NCI-H510A treated with DMSO at 0.1 percent for 48 hours (cell line): ENCODE results near the gene CCNL1.
"Not testable (repeated sequence)": the region's sequence is repeated elsewhere in the genome, so short reads cannot be mapped to it uniquely, and the experiment has no call there.

Experiments
- DNase-seq: peaks from one replicate; lab custom pipeline; 2025; lab: John Stamatoyannopoulos, UW

Gene CCNL1

GRCh38 chr3:157159762-157160657 lies at the start of gene CCNL1:
CCNL1 (minus strand) TSS chr3:157160147; CDS start chr3:157160094, 53 bp downstream.
- DNase-seq = peak; percentile 89

- DNase-seq = no peak
These were observed 44.9 kb upstream of the CCNL1 start for GRCh38 chr3:157204880-157205279.

GRCh38 chr3:157204431-157204830 lies 44.5 kb upstream of the CCNL1 start:
- peak; percentile 25 for DNase-seq

GRCh38 chr3:157201648-157202278 lies 41.8 kb upstream of the CCNL1 start:
- peak; percentile 52 for DNase-seq

GRCh38 chr3:157199841-157200240 lies 39.9 kb upstream of the CCNL1 start:
- no peak for DNase-seq

- no peak for DNase-seq
These were observed 36.0 kb upstream of the CCNL1 start for GRCh38 chr3:157195965-157196364.

GRCh38 chr3:157191149-157191548 lies 31.2 kb upstream of the CCNL1 start:
- DNase-seq = not testable (repeated sequence)

GRCh38 chr3:157190380-157190872 lies 30.5 kb upstream of the CCNL1 start:
- no peak for DNase-seq

- DNase-seq = no peak
These were observed 28.4 kb upstream of the CCNL1 start for GRCh38 chr3:157188391-157188790.

- DNase-seq = no peak
These were observed 22.9 kb upstream of the CCNL1 start for GRCh38 chr3:157182879-157183278.

GRCh38 chr3:157180262-157180661 lies 20.3 kb upstream of the CCNL1 start:
- DNase-seq = no peak

- no peak for DNase-seq
These were observed 19.4 kb upstream of the CCNL1 start for GRCh38 chr3:157179365-157179803.

- DNase-seq = not testable (repeated sequence)
These were observed 18.8 kb upstream of the CCNL1 start for GRCh38 chr3:157178503-157179364.

- not testable (repeated sequence) for DNase-seq
These were observed 18.0 kb upstream of the CCNL1 start for GRCh38 chr3:157177801-157178453.

GRCh38 chr3:157176934-157177333 lies 17.0 kb upstream of the CCNL1 start:
- DNase-seq = no peak

GRCh38 chr3:157175691-157176507 lies 16.0 kb upstream of the CCNL1 start:
- peak; percentile 38 for DNase-seq

GRCh38 chr3:157174649-157175498 lies 14.9 kb upstream of the CCNL1 start:
- peak; percentile 99 for DNase-seq

- DNase-seq = peak; percentile 45
These were observed 14.3 kb upstream of the CCNL1 start for GRCh38 chr3:157174290-157174648.

GRCh38 chr3:157173343-157173742 lies 13.4 kb upstream of the CCNL1 start:
- DNase-seq = not testable (repeated sequence)

- DNase-seq = no peak
These were observed 12.8 kb upstream of the CCNL1 start for GRCh38 chr3:157172746-157173145.
